Activated CD4-positive, alpha-beta T cell treated with anti-CD3 and anti-CD28 coated beads for 48 hours (primary cell): Measurements from ENCODE around the gene GPR37L1.

Source experiments
- DNase-seq: peaks from one replicate; pipeline ENCODE4 v3.0.0-alpha.2; 2020

Gene GPR37L1

GRCh38 chr1:202122639-202123335, at the start of gene GPR37L1:
TSS of gene GPR37L1 (plus strand) at chr1:202122917. CDS start at chr1:202122964, 47 bp downstream.
- DNase-seq: no peak

GRCh38 chr1:202073206-202073605, 49.5 kb upstream of the GPR37L1 start:
- DNase-seq: no peak

- DNase-seq: no peak
Measured at GRCh38 chr1:202074985-202075384, 47.7 kb upstream of the GPR37L1 start.

GRCh38 chr1:202075389-202075788, 47.3 kb upstream of the GPR37L1 start:
- DNase-seq: no peak

- no peak for DNase-seq
Measured at GRCh38 chr1:202076050-202076511, 46.6 kb upstream of the GPR37L1 start.

GRCh38 chr1:202078241-202078640, 44.5 kb upstream of the GPR37L1 start:
- no peak for DNase-seq

- DNase-seq: no peak
Measured at GRCh38 chr1:202081992-202082391, 40.7 kb upstream of the GPR37L1 start.

GRCh38 chr1:202084791-202085681, 37.7 kb upstream of the GPR37L1 start:
- no peak for DNase-seq

GRCh38 chr1:202085682-202086373, 36.9 kb upstream of the GPR37L1 start:
- DNase-seq: no peak

GRCh38 chr1:202086579-202087350, 36.0 kb upstream of the GPR37L1 start:
- DNase-seq: no peak

GRCh38 chr1:202088206-202088605, 34.5 kb upstream of the GPR37L1 start:
- no peak for DNase-seq

- DNase-seq: no peak
Measured at GRCh38 chr1:202090994-202091393, 31.7 kb upstream of the GPR37L1 start.

GRCh38 chr1:202093858-202094257, 28.9 kb upstream of the GPR37L1 start:
- DNase-seq: no peak

- no peak for DNase-seq
Measured at GRCh38 chr1:202101184-202101583, 21.5 kb upstream of the GPR37L1 start.

- DNase-seq: no peak
Measured at GRCh38 chr1:202104073-202104472, 18.6 kb upstream of the GPR37L1 start.

- DNase-seq: no peak
Measured at GRCh38 chr1:202105571-202106339, 17.0 kb upstream of the GPR37L1 start.

- DNase-seq: no peak
Measured at GRCh38 chr1:202106340-202107254, 16.1 kb upstream of the GPR37L1 start.

GRCh38 chr1:202107321-202107761, 15.4 kb upstream of the GPR37L1 start:
- DNase-seq: no peak

GRCh38 chr1:202107801-202108731, 14.7 kb upstream of the GPR37L1 start:
- no peak for DNase-seq
